Stimulated activated CD4-positive, alpha-beta T cell treated with anti-CD3 and anti-CD28 coated beads, Interleukin-12 subunit alpha, Interleukin-12 subunit beta, amount 100 ng/mL, for 48 hours (primary cell): Measurements from ENCODE around the gene SCAP.
A peak's percentile ranks its signal among the peaks of the same experiment; 100 is the strongest.
"Not testable (repeated sequence)": the region's sequence is repeated elsewhere in the genome, so short reads cannot be mapped to it uniquely, and the experiment has no call there.

ENCODE experiments used
- DNase-seq, 3 donors: peaks; one replicate each; pipeline ENCODE4 v3.0.0-alpha.2; 2020; ENCODE audit warnings: low read depth in 2 of 3, low spot score in 1 of 3

Gene SCAP

DNA sequence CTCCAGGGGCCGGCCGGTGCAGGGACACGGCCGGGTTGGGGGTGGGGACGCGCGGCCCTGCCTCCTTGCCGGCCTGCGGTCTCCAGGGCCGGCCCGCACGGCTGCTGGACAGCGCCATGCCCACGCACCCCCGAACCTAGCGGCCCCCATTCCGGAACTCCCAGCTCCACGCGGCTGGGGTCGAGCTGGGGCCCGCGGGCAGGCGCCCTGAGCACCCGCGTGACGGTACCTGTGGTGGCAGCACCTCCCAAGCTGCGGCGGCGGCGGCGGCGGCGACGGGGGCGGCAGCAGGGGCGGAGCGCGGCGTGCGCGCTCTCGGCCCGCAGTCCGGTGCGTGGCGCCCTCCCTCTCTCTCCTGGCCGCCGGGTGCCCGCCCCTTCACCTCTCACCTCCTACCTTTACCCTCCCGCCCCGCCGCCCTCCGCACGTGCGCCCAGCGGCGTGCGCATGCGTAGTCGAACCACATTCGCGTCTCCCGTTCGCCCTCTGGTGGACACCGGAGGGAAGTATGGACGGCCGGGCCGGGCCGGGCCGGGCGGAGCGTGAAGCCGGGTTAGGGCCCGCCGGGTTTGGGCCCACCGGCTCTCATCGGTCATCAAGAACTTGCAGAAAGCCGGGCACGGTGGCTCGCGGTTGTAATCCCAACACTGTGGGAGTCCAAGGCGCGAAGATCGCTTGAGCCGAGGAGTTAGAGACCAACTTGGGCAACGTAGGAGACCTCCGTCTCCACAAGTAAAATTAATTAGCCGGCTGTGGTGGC lies at the start of gene SCAP:
Gene SCAP, minus strand, starts transcription at position 372 of the 760 bp plus-strand sequence. CDS start 32,948 bp downstream, outside the sequence.
- peak; percentile 93 to 98 (median 93) for DNase-seq

GRCh38 chr3:47523310-47524073 lies 47.8 kb upstream of the SCAP start:
- no peak for DNase-seq

GRCh38 chr3:47522082-47522987 lies 46.6 kb upstream of the SCAP start:
- peak; percentile 69 to 84 (median 69) for DNase-seq

DNA sequence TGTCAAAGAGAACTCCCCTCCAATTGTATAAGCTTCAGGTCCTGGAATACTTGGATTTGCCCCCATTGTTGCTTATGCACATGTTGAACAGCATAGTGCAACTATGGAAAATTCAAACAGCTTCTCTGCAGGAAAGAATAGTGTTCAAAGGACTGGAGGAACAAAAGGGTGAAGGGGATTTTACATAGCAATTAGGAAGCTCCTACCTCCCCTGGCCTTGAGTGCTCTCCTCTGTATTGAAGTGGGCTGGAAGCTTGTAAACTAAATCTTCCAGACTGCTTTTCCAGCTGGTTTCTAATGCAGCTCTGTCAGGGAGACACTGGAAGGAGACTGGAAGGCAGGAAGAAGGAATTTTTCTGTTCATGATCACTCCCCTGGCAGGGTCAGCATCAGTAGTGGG lies 45.0 kb upstream of the SCAP start:
- no peak for DNase-seq

- DNase-seq = no peak
Observed at GRCh38 chr3:47517937-47518336, 42.2 kb upstream of the SCAP start.

DNA sequence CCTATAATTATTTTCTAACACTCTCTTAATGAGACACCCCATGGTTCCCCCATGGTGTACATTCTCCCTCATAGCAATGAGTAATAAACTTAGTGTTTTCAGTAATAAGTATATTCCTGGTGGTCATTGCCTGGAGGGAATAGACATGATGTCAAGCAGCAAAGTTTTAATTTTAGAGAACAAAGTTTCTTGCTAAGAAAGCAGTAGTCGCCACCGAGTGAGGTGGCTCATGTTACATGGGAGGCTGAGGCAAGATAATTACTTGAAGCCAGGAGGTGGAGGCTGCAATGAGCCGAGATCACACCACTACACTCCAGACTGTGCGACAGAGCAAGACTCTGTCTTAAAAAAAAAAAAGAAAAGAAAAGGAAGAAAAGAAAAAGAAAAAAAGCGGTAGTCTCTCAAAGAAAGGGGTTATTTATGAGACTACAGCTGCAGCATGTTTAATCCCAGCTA lies 40.2 kb upstream of the SCAP start:
- DNase-seq = no peak

DNA sequence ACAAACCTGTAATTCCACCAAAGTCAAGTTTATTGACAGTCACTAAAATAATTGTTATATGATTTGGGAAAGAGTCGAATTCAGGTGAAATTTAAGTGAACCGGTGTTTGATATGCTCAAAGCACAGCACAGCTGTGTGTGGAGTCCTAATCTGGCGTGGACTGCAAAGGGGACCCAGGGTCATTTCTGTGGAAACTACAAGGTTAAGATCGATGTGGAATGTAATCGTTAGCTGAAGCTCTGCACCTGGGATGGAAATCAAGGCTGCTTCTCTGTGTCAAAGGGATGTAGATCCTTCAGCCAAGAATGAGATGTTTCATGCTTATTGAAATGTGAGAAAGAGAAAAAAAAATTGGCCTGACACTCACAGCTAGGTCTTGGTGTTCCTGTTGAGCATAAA lies 39.4 kb upstream of the SCAP start:
- DNase-seq = no peak

GRCh38 chr3:47513125-47513929 lies 37.6 kb upstream of the SCAP start, which contains the start of gene ELP6:
Gene ELP6 (minus strand): TSS chr3:47513712. CDS start chr3:47513590, 122 bp downstream.
- peak; percentile 89 to 97 (median 96) for DNase-seq

DNA sequence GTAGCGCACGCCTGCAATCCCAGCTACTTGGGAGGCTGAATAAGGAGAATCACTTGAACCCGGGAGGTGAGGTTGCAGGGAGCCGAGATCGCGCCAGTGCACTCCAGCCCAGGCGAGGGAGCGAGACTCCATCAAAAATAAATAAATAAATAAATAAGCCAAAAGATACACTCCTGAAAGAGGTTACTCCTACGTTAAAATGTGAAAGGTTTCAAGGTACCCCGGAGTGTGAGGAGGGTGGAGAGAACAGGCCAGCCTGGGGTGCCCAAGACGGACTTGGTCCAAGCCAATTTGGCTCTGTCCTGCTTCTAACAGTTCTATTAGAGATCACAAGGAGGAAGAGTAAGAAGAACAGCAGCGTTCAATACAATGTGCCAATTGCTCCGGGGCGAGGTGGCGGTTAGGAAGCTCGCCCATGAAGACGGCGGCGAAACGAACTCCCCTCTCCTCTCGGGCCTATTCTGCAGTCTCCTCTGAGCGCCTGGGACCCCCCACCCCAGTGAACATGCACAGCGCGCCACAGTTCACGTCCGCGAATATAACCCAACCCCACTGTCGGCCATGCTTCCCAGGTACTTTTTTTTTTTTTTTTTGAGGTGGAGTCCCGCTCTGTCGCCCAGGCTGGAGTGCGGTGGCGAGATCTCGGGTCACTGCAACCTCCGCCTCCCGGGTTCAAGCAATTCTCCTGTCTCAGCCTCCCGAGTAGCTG lies 36.8 kb upstream of the SCAP start:
- peak; percentile 6 to 8 (median 8) for DNase-seq

GRCh38 chr3:47505267-47505666 lies 29.5 kb upstream of the SCAP start:
- not testable (repeated sequence) for DNase-seq

- no peak for DNase-seq
Observed at GRCh38 chr3:47504113-47504512, 28.4 kb upstream of the SCAP start.

GRCh38 chr3:47503033-47503432 lies 27.3 kb upstream of the SCAP start:
- DNase-seq = no peak

DNA sequence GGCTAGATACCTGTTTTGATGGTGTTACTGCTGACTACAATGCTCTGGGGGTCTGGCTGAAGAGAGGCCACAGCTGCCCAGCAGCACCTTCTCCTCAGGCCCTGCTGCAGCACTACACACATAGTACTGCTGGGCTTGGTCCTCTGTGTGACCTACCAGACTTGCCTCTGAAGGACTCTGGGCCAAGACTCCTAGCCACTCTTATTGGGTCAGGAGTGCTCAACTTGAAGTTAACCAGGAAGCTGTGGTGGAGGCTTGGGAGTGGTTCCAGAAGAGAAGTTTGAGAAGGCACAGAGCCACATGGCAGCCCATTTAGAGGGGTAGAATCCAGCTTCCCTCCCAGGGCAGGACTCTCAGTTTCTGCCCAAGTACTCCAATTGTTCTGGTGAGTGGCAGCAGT lies 21.2 kb upstream of the SCAP start:
- DNase-seq = no peak

DNA sequence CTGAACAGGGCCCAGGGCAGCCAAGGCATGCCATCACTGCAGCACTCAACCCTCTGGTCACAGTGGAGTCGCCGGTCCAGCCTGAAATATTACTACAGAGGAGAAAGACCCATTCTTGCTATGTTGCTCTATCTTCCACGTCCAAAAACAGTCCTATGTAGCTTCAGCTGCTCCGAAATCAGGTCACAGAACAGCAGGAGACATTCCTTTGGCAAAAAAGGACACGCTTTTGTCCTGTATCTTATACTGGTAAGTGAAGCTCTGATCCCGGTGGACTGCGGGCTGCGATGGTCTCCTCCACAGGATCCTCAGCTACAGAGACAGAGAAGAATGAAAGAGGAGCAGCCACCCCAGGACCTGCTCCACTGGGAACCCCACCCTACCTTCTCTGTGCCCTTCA lies 20.1 kb upstream of the SCAP start:
- DNase-seq = no peak

DNA sequence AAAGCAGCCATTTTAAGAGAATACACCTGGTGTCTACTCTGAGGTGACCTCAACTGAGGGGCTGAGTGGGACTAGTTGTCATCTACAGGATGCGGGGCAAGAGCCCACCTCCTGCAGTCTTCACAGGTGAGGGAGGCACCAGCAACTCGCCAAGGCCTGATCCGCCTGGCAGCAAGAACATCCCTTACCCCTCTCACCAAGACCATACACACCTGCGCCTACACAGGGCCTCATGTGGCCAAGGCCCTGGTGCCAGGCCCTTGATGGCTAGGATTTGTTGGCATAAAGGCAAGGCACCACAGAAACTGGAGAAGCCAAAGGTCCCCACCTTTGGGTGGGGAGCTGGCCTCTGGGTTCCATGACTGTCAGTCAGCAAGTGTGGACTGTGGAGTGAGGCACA lies 19.4 kb upstream of the SCAP start:
- DNase-seq = no peak

GRCh38 chr3:47491777-47492176 lies 16.0 kb upstream of the SCAP start:
- no peak for DNase-seq

DNA sequence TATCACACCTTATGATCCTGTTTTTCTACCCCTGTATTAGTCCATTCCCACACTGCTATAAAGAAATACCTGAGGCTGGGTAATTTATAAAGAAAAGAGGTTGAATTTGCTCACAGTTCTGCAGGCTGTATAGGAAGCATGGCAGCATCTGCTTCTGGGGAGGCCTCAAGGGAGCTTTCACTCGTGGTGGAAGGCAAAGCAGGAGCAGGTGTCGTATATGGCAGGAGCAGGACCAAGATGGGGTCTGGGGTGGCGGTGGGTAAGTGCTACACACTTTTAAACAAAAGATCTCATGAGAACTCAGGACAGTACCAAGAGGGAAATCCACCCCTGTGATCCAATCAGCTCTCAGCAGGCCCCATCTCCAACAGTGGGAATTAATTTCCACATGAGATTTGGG lies 15.4 kb upstream of the SCAP start:
- no peak for DNase-seq

GRCh38 chr3:47487265-47487664 lies 11.5 kb upstream of the SCAP start:
- DNase-seq = no peak

GRCh38 chr3:47485812-47486211 lies 10.1 kb upstream of the SCAP start:
- DNase-seq = no peak

- no peak for DNase-seq
Observed at GRCh38 chr3:47482366-47482765, 6.6 kb upstream of the SCAP start.
